Muscle layer of duodenum (tissue), 2 donors: ENCODE data around the gene WDR74.
"Not testable (repeated sequence)": the region's sequence is repeated elsewhere in the genome, so short reads cannot be mapped to it uniquely, and the experiment has no call there.

Source experiments
- H3K27ac ChIP-seq: one replicate; pipeline ENCODE4 v1.7.0; 2013; ENCODE audit warnings: mild to moderate bottlenecking, low read length
- H3K27me3 ChIP-seq: one replicate; pipeline ENCODE4 v1.7.0; 2013; ENCODE audit warnings: low read depth, mild to moderate bottlenecking, control low read depth, low read length
- H3K36me3 ChIP-seq, 2 donors: one replicate each; pipeline ENCODE4 v1.7.0; 2013; ENCODE audit warnings: low read length in 2 of 2, control low read depth in 1 of 2, mild to moderate bottlenecking in 1 of 2; ENCODE audit not compliant: insufficient read depth in 2 of 2, control insufficient read depth in 1 of 2
- H3K4me1 ChIP-seq, 2 donors: one replicate each; pipeline ENCODE4 v1.7.0; 2013; ENCODE audit warnings: low read length in 2 of 2, mild to moderate bottlenecking in 2 of 2, control low read depth in 1 of 2, moderate library complexity in 1 of 2; ENCODE audit not compliant: insufficient read depth in 2 of 2, control insufficient read depth in 1 of 2
- H3K4me3 ChIP-seq, 2 donors: one replicate each; pipeline ENCODE4 v1.7.0; 2013; ENCODE audit warnings: low read length in 2 of 2, low read depth in 1 of 2, mild to moderate bottlenecking in 1 of 2
- H3K9me3 ChIP-seq, 2 donors: one replicate each; pipeline ENCODE4 v1.7.0; 2013; ENCODE audit warnings: low read length in 2 of 2, control low read depth in 1 of 2, mild to moderate bottlenecking in 1 of 2; ENCODE audit not compliant: control insufficient read depth in 1 of 2
- donor health status: healthy.

Gene WDR74

GRCh38 chr11:62831520-62832335 lies 7.7 kb downstream of the WDR74 start, which contains the start of gene STX5:
TSS of gene STX5 (minus strand) at chr11:62832051. CDS start at chr11:62831243, 808 bp downstream.
- H3K4me3 ChIP-seq, result peak within 1 kb of the TSS; percentile 90 to 94
- no peaks in the 10 kb centered on the region for H3K27me3 ChIP-seq
- no peaks in the 10 kb centered on the region for H3K9me3 ChIP-seq
- peaks cover 8 to 37% of the 10 kb centered on the region in 2 donors for H3K4me1 ChIP-seq
- H3K27ac ChIP-seq, result peak within 1 kb of the TSS; percentile 97
- H3K36me3 ChIP-seq, result peaks cover 26 to 35% of the 10 kb centered on the region in 2 donors

- Histone ChIP-seq H3K4me3 (peak overlapping the region; percentile 90 to 94), H3K36me3 (peaks cover 26 to 31% of the 10 kb centered on the region in 2 donors), H3K9me3 (no peaks in the 10 kb centered on the region), H3K27ac (peak overlapping the region; percentile 97), H3K27me3 (no peaks in the 10 kb centered on the region), H3K4me1 (peaks cover 8 to 37% of the 10 kb centered on the region in 2 donors)
Observed at GRCh38 chr11:62830904-62831519, 8.4 kb downstream of the WDR74 start.

GRCh38 chr11:62828130-62828529 lies 11.3 kb downstream of the WDR74 start:
- H3K4me3 ChIP-seq, H3K27me3 ChIP-seq, H3K27ac ChIP-seq, H3K9me3 ChIP-seq: not testable (repeated sequence)
- peaks cover 8 to 28% of the 10 kb centered on the region in 2 donors for H3K4me1 ChIP-seq
- H3K36me3 ChIP-seq, result peaks cover 34 to 42% of the 10 kb centered on the region in 2 donors

- Histone ChIP-seq H3K27ac (no peak overlapping the region), H3K4me1 (peaks cover 0 to 1% of the 10 kb centered on the region in 2 donors), H3K9me3 (no peaks in the 10 kb centered on the region), H3K27me3 (no peaks in the 10 kb centered on the region), H3K4me3 (no peak overlapping the region), H3K36me3 (peaks cover 42 to 74% of the 10 kb centered on the region in 2 donors)
Observed at GRCh38 chr11:62823677-62824076, 15.7 kb downstream of the WDR74 start.

- no peak overlapping the region for H3K27ac ChIP-seq
- no peaks in the 10 kb centered on the region for H3K27me3 ChIP-seq
- H3K36me3 ChIP-seq, result peaks cover 5 to 48% of the 10 kb centered on the region in 2 donors
- H3K9me3 ChIP-seq, result no peaks in the 10 kb centered on the region
- no peaks in the 10 kb centered on the region for H3K4me1 ChIP-seq
- no peak overlapping the region for H3K4me3 ChIP-seq
Observed at GRCh38 chr11:62817129-62817528, 22.3 kb downstream of the WDR74 start.

GRCh38 chr11:62816557-62816956 lies 22.8 kb downstream of the WDR74 start:
- Histone ChIP-seq H3K4me3 (no peak overlapping the region), H3K9me3 (no peaks in the 10 kb centered on the region), H3K27ac (no peak overlapping the region), H3K36me3 (peaks cover 5 to 43% of the 10 kb centered on the region in 2 donors), H3K27me3 (no peaks in the 10 kb centered on the region), H3K4me1 (no peaks in the 10 kb centered on the region)

GRCh38 chr11:62811659-62812058 lies 27.7 kb downstream of the WDR74 start:
- Histone ChIP-seq H3K4me1 (no peaks in the 10 kb centered on the region), H3K9me3 (no peaks in the 10 kb centered on the region), H3K36me3 (peaks cover 0 to 15% of the 10 kb centered on the region in 2 donors), H3K27ac (no peak overlapping the region), H3K27me3 (no peaks in the 10 kb centered on the region), H3K4me3 (no peak overlapping the region)

- H3K27me3 ChIP-seq, result no peaks in the 10 kb centered on the region
- peaks cover 5 to 7% of the 10 kb centered on the region in 2 donors for H3K4me1 ChIP-seq
- H3K36me3 ChIP-seq, result peaks cover 0 to 12% of the 10 kb centered on the region in 2 donors
- H3K4me3 ChIP-seq, result no peak overlapping the region
- H3K27ac ChIP-seq, result no peak overlapping the region
- H3K9me3 ChIP-seq, result no peaks in the 10 kb centered on the region
Observed at GRCh38 chr11:62810748-62811147, 28.6 kb downstream of the WDR74 start.

- no peaks in the 10 kb centered on the region for H3K27me3 ChIP-seq
- no peak overlapping the region for H3K4me3 ChIP-seq
- peaks cover 13 to 20% of the 10 kb centered on the region in 2 donors for H3K4me1 ChIP-seq
- peak overlapping the region; percentile 58 for H3K27ac ChIP-seq
- peaks cover 16 to 20% of the 10 kb centered on the region in 2 donors for H3K36me3 ChIP-seq
- no peaks in the 10 kb centered on the region for H3K9me3 ChIP-seq
Observed at GRCh38 chr11:62806611-62807121, 32.7 kb downstream of the WDR74 start.

GRCh38 chr11:62805961-62806441 lies 33.4 kb downstream of the WDR74 start:
- no peaks in the 10 kb centered on the region for H3K27me3 ChIP-seq
- H3K4me1 ChIP-seq, result peaks cover 13 to 20% of the 10 kb centered on the region in 2 donors
- peaks cover 22 to 26% of the 10 kb centered on the region in 2 donors for H3K36me3 ChIP-seq
- H3K27ac ChIP-seq, result peak overlapping the region; percentile 88
- H3K9me3 ChIP-seq, result no peaks in the 10 kb centered on the region
- H3K4me3 ChIP-seq, result peak overlapping the region; percentile 73 to 81
